Type B pancreatic cell (in vitro differentiated cells): ENCODE measurements around the gene ZNF628. TPM values are rescaled to one million over a fixed set of nuclear protein-coding genes. Genes with fewer than 3 reads are reported as not detected.
A peak's percentile ranks its signal among the peaks of the same experiment; 100 is the strongest.

Experiments used
- DNase-seq: peaks from one replicate; pipeline ENCODE4 v3.0.0; 2021; ENCODE audit warnings: mixed read lengths; ENCODE audit not compliant: unreplicated experiment; ENCODE audit errors: extremely low spot score
- H3K27ac Mint-ChIP-seq: 2 replicates; pipeline ENCODE4 v1.8.0; 2021; ENCODE audit warnings: mild to moderate bottlenecking, mixed read lengths
- H3K27me3 Mint-ChIP-seq: 2 replicates; pipeline ENCODE4 v1.8.0; 2021; ENCODE audit warnings: mixed read lengths
- H3K36me3 Mint-ChIP-seq: 2 replicates; pipeline ENCODE4 v1.8.0; 2021; ENCODE audit warnings: mixed read lengths
- H3K4me1 Mint-ChIP-seq: one replicate; pipeline ENCODE4 v1.8.0; 2021; ENCODE audit warnings: mixed read lengths; ENCODE audit not compliant: unreplicated experiment
- H3K4me3 Mint-ChIP-seq: 2 replicates; pipeline ENCODE4 v1.8.0; 2021; ENCODE audit warnings: mild to moderate bottlenecking, mixed read lengths
- H3K9me3 Mint-ChIP-seq: 2 replicates; pipeline ENCODE4 v1.8.0; 2021; ENCODE audit warnings: mixed read lengths
- CTCF ChIP-seq: fragments of 200-600 bp; sonication (generic); conservative IDR thresholded peaks from 2 replicates; pipeline ENCODE4 v1.5.0; 2021; ENCODE audit warnings: antibody characterized with exemption, mild to moderate bottlenecking
- total RNA-seq: library from RNA; stranded (reverse); gene quantifications from 2 replicates; pipeline ENCODE4 v1.2.1, GENCODE V29; 2021; ENCODE audit warnings: low replicate concordance

The ZNF628 gene
- total RNA-seq, 1 donor from 2014 or later: 10.3 TPM

- no peak overlapping the region for H3K27ac Mint-ChIP-seq
- no peaks in the 10 kb centered on the region for H3K9me3 Mint-ChIP-seq
- DNase-seq: no peak
- H3K4me3 Mint-ChIP-seq: no peak overlapping the region
- no peak for TF ChIP-seq CTCF
- H3K36me3 Mint-ChIP-seq: no peaks in the 10 kb centered on the region
- H3K4me1 Mint-ChIP-seq: peaks cover 29% of the 10 kb centered on the region
- H3K27me3 Mint-ChIP-seq: no peaks in the 10 kb centered on the region
Measured at GRCh38 chr19:55481794-55482155, 5.4 kb downstream of the ZNF628 start.

- Mint-ChIP-seq H3K4me1 (peaks cover 34% of the 10 kb centered on the region), H3K4me3 (no peak overlapping the region), H3K36me3 (no peaks in the 10 kb centered on the region), H3K9me3 (no peaks in the 10 kb centered on the region), H3K27me3 (no peaks in the 10 kb centered on the region), H3K27ac (no peak overlapping the region)
- no peak for TF ChIP-seq CTCF
- no peak for DNase-seq
Measured at GRCh38 chr19:55482156-55482961, 5.9 kb downstream of the ZNF628 start.

- H3K9me3 Mint-ChIP-seq: no peaks in the 10 kb centered on the region
- H3K27me3 Mint-ChIP-seq: no peaks in the 10 kb centered on the region
- no peaks in the 10 kb centered on the region for H3K36me3 Mint-ChIP-seq
- no peak for DNase-seq
- H3K4me3 Mint-ChIP-seq: no peak overlapping the region
- peaks cover 32% of the 10 kb centered on the region for H3K4me1 Mint-ChIP-seq
- H3K27ac Mint-ChIP-seq: no peak overlapping the region
- no peak for TF ChIP-seq CTCF
Measured at GRCh38 chr19:55482967-55483705, 6.7 kb downstream of the ZNF628 start.

- H3K4me1 Mint-ChIP-seq: peaks cover 24% of the 10 kb centered on the region
- H3K4me3 Mint-ChIP-seq: peak overlapping the region; percentile 87
- H3K27me3 Mint-ChIP-seq: no peaks in the 10 kb centered on the region
- no peaks in the 10 kb centered on the region for H3K36me3 Mint-ChIP-seq
- no peak overlapping the region for H3K27ac Mint-ChIP-seq
- no peak for TF ChIP-seq CTCF
- DNase-seq: no peak
- no peaks in the 10 kb centered on the region for H3K9me3 Mint-ChIP-seq
Measured at GRCh38 chr19:55483706-55484592, 7.5 kb downstream of the ZNF628 start.

GRCh38 chr19:55484593-55485438, 8.4 kb downstream of the ZNF628 start, which contains the start of gene NAT14:
Gene NAT14, plus strand, starts transcription at chr19:55485188. Its CDS starts 521 bp downstream, at chr19:55485709.
- Mint-ChIP-seq H3K4me3 (peak within 1 kb of the TSS; percentile 87), H3K27me3 (no peaks in the 10 kb centered on the region), H3K27ac (peak within 1 kb of the TSS; percentile 86), H3K9me3 (no peaks in the 10 kb centered on the region), H3K36me3 (no peaks in the 10 kb centered on the region), H3K4me1 (peaks cover 16% of the 10 kb centered on the region)
- TF ChIP-seq CTCF: no peak
- DNase-seq: peak; percentile 88
